Measurements from ENCODE around the gene KRTAP4-8. TPM values are rescaled to one million over a fixed set of nuclear protein-coding genes. Genes with fewer than 3 reads are reported as not detected.
"Not testable (repeated sequence)": the region's sequence is repeated elsewhere in the genome, so short reads cannot be mapped to it uniquely, and the experiment has no call there.

Gene KRTAP4-8
- polyA plus RNA-seq (ENCODE audit: insufficient read length in 10 of 10), result not detected
- long read RNA-seq, donor 1, result 0 reads
- long read RNA-seq, donor 2, result 0 reads
- long read RNA-seq, donor 3, result 0 reads
- long read RNA-seq, donor 4, result 0 reads
- long read RNA-seq, donor 5, result 0 reads
- long read RNA-seq, donor 6, result 0 reads
- long read RNA-seq, donor 7, result 0 reads
- long read RNA-seq, donor 8, result 0 reads
- long read RNA-seq, donor 9, result 0 reads

DNA sequence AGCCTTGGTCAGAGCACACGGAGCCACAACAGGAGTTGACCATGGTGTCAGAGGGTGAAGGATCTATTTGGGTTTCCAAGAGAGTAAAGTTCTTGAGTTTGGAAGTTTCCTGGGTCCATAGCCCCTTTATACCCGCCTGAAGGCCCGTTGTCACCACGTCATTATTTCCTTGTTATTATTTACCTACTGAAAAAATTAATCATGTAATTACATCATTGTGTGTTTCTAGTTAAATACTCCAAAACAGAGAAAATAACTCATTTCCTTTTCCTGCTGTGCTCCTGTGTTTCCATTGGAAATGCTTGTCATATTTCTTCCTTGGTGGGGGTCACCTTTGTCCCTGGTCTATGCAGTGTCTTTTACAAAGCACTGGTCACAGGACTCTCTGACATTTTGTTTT, at the start of gene KRTAP4-8:
Gene KRTAP4-8, minus strand, starts transcription at position 101 of the 400 bp plus-strand sequence. Its CDS starts 58 bp downstream, at position 43.
- no peak for DNase-seq

DNA sequence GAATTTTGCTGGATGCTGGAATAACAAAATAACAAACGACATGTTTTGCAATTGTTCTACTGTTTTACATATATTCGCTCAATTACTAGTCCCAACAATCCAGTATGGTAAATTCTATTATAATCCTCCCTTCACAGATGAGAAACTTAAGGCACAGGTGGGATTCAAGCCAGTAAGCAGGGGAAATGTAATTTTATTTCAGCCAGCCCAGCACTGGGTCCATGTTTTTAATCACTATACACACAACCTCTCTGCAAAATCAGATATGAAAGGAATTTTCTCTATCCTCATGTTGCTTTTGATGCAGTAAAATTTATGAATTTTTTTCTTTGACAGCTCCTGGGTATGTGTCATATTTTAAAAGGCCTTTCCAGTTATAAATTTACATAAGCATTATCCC, 47.3 kb upstream of the KRTAP4-8 start:
- DNase-seq, result no peak

DNA sequence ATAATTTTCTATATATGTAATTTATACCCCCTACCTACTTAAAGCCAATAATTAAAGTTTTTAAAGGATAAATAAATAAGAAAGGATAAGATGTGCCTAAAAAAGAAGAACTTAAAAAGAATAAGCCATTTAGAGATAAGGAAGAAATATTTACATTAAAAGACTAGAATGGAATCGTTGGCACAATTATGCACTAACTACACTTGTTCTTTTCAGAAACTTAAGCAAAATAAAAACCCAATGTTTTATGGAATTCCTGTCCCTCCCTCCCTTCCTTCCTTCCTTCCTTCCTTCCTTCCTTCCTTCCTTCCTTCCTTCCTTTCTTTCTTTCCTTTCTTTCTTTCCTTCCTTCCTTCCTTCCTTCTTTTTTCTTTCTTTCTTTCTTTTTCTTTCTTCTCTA, 46.9 kb upstream of the KRTAP4-8 start:
- no peak for DNase-seq

DNA sequence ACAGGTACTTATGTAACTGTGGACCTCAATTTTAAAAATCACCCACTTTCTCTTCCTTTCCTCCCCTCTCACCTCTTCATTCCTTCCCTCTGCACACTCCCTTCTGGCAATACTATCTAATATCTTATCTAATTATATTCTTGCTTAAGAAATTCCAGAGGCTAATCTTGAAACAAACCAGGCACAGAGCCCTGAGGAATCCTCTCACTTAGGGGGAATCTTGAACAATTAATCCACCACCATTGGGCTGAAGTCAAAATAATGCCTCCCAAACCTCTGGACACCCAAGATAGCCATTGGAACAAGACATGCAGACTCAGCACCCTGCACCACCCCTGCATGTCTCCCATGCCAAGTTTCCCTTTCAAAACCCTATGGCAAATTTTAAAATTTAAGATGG, 43.4 kb upstream of the KRTAP4-8 start:
- no peak for DNase-seq

DNA sequence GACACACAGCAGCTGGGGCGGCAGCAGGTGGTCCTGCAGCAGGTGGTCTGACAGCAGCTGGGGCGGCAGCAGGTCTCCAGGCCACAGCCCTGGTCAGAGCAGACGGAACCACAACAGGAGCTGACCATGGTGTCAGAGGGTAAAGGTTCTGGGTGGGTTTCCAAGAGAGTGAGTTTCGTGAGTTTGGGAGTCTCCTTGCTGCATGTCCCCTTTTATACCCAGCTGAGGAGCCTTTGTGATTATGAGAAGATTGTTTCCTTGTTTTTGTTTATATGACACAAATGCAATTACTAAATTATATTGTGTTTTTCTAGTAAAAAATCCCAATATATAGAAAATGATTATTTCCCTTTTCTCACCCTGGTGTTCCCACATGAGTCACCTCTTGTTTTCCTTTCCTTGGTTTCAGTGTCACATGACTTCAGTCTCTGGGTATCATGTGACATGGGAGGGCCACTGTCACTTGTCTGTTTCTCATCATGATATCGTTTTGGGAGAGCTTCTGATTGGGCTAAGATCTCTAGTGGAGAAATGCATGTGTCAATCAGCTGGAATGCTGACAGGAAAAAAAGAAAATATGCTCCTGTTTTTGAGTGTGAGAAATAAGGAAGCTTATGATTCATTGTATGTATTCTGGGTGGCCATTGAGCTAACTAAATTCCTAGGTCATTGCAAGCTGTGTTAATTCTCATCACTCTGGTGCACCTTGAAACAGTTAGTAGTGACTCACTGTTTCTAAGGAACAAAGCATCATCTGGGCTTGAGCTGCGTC, 42.6 kb upstream of the KRTAP4-8 start, which contains the start of gene KRTAP4-6:
Gene KRTAP4-6, minus strand, starts transcription at position 185 of the 772 bp plus-strand sequence. Its CDS starts 57 bp downstream, at position 128.
- DNase-seq, result peak in 1 of 3 donors; percentile 90

- DNase-seq, result not testable (repeated sequence)
Measured at GRCh38 chr17:41139865-41140264, 41.9 kb upstream of the KRTAP4-8 start.

- DNase-seq, result no peak
Measured at GRCh38 chr17:41133880-41134735, 36.2 kb upstream of the KRTAP4-8 start.

DNA sequence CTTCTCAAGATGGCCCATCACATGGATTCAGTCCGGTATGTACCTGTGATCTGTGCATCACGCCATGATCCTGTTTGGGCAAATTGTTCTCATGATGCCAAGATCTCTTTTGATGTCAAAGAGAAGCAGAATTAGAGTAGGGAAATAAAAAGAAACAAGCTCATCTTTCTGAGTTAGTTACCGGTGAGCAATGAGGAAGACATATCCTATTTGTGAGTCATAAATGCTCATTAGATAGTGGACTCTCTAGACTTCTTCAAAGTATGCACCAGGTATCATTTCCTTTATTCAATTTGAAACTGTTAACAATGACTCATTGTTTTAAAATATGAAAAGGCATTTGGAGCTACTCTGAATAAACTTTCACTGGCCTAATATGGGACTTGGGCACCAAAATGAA, 34.0 kb upstream of the KRTAP4-8 start:
- DNase-seq, result no peak

DNA sequence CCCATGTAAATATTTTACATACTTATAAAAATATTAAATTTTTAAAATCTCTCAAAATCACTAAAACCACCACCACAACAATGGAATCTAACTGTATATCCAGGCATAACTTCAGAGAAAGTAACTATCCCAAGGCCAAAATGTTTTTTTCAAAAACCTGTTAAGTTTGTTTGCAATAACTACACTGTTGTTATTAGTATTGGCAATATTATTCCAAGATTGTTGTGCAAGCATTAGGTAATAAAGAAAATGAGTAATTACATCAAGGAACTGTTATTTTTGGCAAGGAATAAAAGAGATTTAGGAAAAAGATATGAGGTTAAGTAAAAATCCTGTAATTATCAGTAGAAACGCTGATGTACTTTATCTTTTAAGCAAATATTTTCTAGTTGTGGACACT, 29.4 kb upstream of the KRTAP4-8 start:
- no peak for DNase-seq

DNA sequence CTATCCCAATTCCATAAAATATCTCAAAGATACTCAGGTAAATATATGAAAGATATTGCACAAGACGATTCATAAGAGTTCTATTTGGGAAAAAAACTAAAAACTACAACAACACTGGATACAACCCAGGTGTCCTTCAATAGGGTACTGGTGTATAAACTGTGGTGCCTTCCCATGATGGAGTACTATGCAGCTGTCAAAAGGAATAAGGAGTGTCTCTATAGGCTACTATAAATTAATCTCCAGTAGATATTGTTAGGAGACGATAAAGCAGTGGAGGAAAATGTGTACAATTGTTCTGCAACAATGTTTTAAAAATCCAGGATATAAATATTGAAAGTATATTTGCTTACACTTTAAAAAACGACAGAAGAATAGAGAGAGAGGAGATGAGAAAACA, 28.5 kb upstream of the KRTAP4-8 start:
- no peak for DNase-seq

DNA sequence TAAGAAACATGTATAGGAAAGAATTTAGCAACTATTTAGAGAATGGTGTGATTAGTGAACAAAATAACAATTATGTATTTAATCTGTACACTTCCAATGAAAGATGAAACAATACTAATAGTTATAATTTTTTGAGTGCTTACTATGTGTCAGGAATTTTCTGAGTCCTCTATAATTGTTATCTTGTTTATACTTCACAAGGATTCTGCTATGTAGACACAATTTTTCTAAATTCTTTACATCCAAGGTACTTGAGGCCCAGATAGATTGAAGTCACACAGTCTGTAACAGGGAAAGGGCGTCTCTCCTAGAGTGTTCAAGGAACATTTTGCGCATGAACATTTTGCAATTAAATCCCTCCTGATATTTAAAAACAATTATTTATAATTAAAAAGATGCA, 27.1 kb upstream of the KRTAP4-8 start:
- no peak for DNase-seq

- DNase-seq, result not testable (repeated sequence)
Measured at GRCh38 chr17:41123991-41124371, 26.0 kb upstream of the KRTAP4-8 start, which contains the start of gene KRTAP4-12. TSS of gene KRTAP4-12 (minus strand) at chr17:41124182. CDS start at chr17:41124122, 60 bp downstream.

DNA sequence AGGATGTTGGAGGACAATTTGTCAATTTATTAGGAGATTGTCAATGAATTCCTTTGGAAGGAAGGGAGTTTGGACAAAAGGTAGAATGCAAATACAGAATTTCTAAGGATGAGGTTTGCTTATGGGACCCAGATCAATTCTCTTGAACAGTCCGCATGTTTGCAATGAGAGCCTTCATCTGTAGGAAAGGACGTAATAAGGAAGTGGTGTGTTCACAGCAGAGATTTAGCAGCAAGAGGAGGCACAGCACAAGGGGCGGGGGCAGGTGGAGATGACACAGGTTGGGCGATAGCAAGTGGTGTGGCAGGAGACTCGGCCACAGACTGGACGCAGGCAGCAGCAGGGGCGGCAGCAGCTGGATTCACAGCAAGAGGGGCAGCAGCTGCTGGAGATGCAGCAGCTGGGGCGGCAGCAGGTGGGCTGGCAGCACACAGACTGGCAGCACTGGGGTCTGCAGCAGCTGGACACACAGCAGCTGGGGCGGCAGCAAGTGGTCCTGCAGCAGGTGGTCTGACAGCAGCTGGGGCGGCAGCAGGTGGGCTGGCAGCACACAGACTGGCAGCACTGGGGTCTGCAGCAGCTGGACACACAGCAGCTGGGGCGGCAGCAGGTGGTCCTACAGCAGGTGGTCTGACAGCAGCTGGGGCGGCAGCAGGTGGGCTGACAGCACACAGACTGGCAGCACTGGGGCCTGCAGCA, 25.5 kb upstream of the KRTAP4-8 start:
- not testable (repeated sequence) for DNase-seq

- DNase-seq, result no peak
Measured at GRCh38 chr17:41121742-41122141, 23.8 kb upstream of the KRTAP4-8 start.

- not testable (repeated sequence) for DNase-seq
Measured at GRCh38 chr17:41119696-41120690, 22.1 kb upstream of the KRTAP4-8 start.

GRCh38 chr17:41118721-41119120, 20.8 kb upstream of the KRTAP4-8 start:
- DNase-seq, result no peak

DNA sequence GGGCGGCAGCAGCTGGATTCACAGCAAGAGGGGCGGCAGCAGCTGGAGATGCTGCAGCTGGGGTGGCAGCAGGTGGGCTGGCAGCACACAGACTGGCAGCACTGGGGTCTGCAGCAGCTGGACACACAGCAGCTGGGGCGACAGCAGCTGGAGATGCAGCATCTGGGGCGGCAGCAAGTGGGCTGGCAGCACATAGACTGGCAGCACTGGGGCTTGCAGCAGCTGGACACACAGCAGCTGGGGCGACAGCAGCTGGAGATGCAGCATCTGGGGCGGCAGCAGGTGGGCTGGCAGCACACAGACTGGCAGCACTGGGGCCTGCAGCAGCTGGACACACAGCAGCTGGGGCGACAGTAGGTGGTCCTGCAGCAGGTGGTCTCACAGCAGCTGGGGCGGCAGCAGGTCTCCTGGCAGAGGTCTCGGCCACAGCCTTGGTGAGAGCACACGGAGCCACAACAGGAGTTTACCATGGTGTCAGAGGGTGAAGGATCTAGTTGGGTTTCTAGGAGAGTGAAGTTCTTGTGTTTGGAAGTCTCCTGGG, 20.0 kb upstream of the KRTAP4-8 start, which contains the start of gene KRTAP4-11:
Gene KRTAP4-11, minus strand, starts transcription at position 528 of the 541 bp plus-strand sequence. Its CDS starts 58 bp downstream, at position 470.
- not testable (repeated sequence) for DNase-seq

DNA sequence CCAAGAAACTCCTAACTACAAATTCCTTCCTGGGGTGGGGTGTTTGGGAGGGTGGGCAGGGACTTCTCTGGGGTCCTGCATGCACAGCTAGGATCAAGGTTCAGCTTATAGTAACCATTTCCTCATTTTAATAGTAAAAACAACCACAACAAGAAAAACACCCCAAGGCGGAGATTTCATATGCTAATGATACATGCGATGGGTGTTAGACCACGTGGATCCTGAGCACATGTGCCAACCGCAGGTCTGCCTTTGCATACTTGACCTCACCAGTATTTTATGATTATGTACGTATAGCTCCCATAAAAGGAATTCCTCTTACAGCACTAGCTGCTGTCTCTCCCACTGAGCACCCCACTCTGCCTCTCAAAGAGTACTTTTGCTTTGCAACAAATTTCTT, 18.4 kb upstream of the KRTAP4-8 start:
- no peak for DNase-seq

DNA sequence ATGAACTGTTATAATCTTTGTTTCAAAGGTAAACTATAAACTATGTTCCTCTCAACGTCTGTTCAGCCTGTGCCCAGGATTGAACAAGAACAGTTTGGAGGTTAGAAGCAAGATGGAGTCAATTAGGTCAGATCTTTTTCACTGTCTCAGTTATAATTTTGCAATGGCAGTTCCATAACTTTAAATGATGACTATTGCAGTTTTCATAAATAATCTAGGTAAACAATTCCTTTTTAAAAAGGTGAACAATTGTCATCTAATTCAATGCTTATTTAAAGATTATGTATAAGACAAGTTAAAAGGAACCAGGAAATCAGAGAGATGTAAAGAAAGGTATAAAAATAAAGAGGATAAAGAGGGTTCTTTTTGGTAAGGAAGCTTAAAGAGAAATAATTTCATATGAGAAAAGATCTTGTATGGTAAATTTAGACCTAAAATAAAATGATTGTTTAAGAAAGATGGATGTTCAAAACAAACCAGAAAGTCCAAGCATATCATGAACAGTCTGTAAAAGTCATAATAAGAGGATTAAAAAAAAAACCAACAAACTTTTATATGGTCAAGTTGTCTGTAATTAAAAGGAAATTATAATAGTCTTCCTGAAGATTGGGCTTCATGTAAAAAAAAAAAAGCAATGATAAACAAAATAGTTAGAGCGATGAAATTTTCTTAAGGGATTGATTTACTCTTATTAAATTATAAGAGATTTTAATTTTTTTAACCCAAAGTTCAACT, 13.4 kb upstream of the KRTAP4-8 start:
- no peak for DNase-seq

Data from muscle of back (tissue), 13 donors.